ENCODE data around the gene FOXP4. TPM values are rescaled to one million over a fixed set of nuclear protein-coding genes. Genes with fewer than 3 reads are reported as not detected.
A peak's percentile ranks its signal among the peaks of the same experiment; 100 is the strongest.

Gene FOXP4
- total and polyA plus RNA-seq, 2 of the 13 experiments (the other 11 are each of a cell fraction or from before 2014, with no cell fraction given): 11.0 to 12.4 TPM

DNA sequence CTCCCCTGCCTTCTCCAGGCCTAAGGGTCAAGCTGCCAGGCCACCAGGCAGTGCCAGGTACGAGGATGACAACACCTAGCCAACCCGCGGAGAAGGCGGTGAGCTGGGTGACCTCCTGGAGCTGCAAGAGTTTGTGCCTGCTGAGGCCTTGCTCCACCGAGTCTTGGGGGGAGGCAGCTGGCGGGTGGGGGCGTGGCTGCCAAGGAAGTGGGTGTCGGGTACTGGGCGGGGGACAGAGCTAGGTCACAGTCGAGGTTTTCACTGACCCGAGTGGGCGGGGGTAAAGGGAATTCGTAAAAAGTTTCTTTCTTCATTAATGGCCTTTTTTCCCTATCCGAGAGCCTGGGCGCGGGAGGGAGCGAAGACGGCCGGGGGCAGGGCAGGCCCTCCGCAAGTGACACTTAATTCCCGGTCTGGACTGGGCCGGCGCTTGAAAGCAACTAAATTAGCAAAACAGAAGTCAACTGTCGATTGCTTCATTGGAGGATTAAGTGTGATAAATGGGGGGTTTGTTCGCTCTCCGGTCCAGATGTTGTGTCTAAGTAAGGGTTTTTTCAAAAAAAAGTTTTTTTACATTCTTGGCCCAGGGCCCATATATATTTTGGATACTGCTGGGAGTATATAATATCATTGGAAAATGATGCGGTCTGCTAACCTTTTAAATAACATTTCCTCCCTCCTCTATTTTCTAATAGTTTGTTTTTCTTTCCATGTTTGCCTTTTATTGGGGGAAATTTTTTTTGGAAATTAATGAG is 43.1 kb upstream of the FOXP4 start (continued):
- no peak for TF ChIP-seq ZNF362 (CRISPR knock-in tag; IDR thresholded peaks at IDR 0.05; ENCODE audit: borderline replicate concordance)
- no peak for TF ChIP-seq KDM5B (CRISPR knock-in tag; IDR thresholded peaks at IDR 0.05; ENCODE audit: borderline replicate concordance)
- TF ChIP-seq HCFC1 (IDR thresholded peaks at IDR 0.05; ENCODE audit: low read depth, low read length): no peak
- no peak for TF ChIP-seq ZNF766 (CRISPR knock-in tag; IDR thresholded peaks at IDR 0.05; ENCODE audit: borderline replicate concordance)
- TF ChIP-seq FOXO1 (CRISPR knock-in tag; IDR thresholded peaks at IDR 0.05): no peak
- TF ChIP-seq ZFP37 (CRISPR knock-in tag; IDR thresholded peaks at IDR 0.05; ENCODE audit: borderline replicate concordance): no peak
- TF ChIP-seq MTF2 (CRISPR knock-in tag; IDR thresholded peaks at IDR 0.05; ENCODE audit: borderline replicate concordance): no peak
- peak; percentile 64; the same call in 1 of the 2 replicates for TF ChIP-seq BCL3 (CRISPR knock-in tag; IDR thresholded peaks at IDR 0.05)
- TF ChIP-seq SRSF4 (IDR thresholded peaks at IDR 0.05; ENCODE audit: low read depth, low read length, poor library complexity, severe bottlenecking): no peak
- no peak for TF ChIP-seq BRF2 (CRISPR knock-in tag; IDR thresholded peaks at IDR 0.05)
- no peak for TF ChIP-seq ZNF737 (CRISPR knock-in tag; IDR thresholded peaks at IDR 0.05; ENCODE audit: borderline replicate concordance)
- TF ChIP-seq ZNF142 (CRISPR knock-in tag; IDR thresholded peaks at IDR 0.05): no peak
- TF ChIP-seq ZNF484 (CRISPR knock-in tag; IDR thresholded peaks at IDR 0.05; ENCODE audit: borderline replicate concordance, low read depth): no peak
- no peak for TF ChIP-seq ZFP90 (CRISPR knock-in tag; IDR thresholded peaks at IDR 0.05; ENCODE audit: borderline replicate concordance)
- TF ChIP-seq, protein P1, sequence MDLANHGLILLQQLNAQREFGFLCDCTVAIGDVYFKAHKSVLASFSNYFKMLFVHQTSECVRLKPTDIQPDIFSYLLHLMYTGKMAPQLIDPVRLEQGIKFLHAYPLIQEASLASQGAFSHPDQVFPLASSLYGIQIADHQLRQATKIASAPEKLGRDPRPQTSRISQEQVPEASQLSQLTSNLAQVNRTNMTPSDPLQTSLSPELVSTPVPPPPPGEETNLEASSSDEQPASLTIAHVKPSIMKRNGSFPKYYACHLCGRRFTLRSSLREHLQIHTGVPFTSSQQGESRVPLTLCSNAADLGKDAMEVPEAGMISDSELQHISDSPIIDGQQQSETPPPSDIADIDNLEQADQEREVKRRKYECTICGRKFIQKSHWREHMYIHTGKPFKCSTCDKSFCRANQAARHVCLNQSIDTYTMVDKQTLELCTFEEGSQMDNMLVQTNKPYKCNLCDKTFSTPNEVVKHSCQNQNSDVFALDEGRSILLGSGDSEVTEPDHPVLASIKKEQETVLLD (CRISPR knock-in tag; IDR thresholded peaks at IDR 0.05; ENCODE audit: low read depth): no peak

Data from HepG2 (cell line).